Endometrium (tissue), 2 donors: ENCODE results near the gene MYG1.
"Not testable (repeated sequence)": the region's sequence is repeated elsewhere in the genome, so short reads cannot be mapped to it uniquely, and the experiment has no call there.

ENCODE experiments used
- FAIRE-seq: peaks from 2 replicates; lab custom pipeline; 2012; peaks lifted over from hg19 to GRCh38; lab: Jason Lieb, UNC
- donor health status: control.
- donor health status: control.

Gene MYG1

GRCh38 chr12:53328043-53328435 is 28.5 kb downstream of the MYG1 start:
- no peak for FAIRE-seq

DNA sequence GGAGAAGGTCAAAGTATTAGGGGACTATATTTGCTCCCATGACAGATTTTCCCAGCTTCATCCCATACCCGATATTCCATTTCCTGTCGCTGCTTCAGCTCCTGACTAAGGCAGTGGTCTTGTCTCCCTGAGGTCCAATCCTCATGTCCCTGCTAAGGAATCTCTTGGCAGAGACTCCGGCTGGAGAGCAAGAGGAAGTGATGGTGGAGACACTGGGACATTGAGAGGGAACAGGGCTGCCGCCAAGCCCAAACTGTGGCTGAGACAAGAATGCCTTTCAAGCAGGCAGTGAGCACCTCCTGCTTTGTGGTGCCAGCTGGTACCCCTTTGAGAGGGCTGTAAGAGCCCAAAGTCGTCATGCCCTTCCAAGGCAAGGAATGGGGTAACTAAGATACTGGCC is 31.2 kb downstream of the MYG1 start:
- FAIRE-seq = no peak

- not testable (repeated sequence) for FAIRE-seq
Measured at GRCh38 chr12:53332339-53332738, 32.8 kb downstream of the MYG1 start.

GRCh38 chr12:53332744-53333143 is 33.2 kb downstream of the MYG1 start:
- FAIRE-seq = no peak

DNA sequence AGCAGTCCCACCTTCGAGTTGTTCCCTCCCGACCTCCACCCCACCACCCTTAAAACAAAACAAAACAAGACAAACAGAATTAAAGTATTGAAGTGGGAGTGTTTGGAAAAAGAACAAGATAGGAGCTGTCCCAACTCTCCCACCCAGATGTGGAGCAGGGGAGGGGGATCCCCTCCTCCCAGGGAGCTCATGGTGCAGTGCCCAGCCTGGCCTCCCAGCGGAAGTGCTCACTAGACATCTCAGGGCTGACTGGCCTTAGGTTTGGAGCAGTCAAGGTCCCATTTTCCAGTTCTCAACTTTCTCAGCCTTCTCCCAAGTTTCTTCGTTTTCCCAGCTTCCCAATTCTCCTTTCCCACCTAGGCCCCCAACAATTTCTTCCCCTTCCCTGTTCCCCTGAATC is 33.8 kb downstream of the MYG1 start:
- no peak for FAIRE-seq

DNA sequence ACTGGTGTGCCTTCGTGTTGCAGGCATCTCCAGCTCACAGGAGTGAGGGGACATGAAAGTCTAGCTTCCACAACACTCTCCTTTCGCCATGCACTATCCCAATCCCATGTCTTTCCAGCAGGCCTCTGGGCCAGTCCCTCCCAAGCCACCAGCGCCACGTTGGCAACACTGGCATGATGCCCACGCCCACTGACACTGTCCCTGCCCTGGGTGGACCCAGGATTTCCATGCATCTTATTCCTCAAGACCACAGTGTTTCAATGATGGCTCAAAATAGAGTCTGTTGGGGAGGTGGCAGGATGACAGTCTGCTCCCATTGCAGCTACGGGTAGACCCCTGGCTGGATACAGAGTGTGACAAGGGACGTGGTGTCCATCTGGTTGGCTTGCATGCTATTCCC is 34.4 kb downstream of the MYG1 start:
- no peak for FAIRE-seq

DNA sequence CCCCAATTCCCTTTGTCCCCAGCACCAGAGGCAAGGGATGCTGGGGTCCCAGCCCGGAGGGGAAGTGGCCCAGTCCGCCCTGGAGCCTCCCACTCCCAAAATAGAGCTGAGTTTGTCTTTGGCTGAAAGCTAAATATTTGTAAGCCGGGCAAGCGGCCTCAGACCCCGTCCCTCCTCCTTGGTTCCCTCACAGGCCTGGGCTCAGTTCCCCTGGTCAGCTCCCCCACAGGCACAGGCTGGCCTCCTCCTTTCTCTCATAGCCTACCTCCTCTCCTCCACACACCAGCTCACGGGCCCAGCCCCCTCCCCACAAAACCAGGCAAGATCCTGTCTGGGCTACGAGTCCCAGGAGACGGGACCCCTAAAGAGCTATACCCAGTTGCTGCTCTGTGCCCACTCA is 35.3 kb downstream of the MYG1 start:
- no peak for FAIRE-seq

DNA sequence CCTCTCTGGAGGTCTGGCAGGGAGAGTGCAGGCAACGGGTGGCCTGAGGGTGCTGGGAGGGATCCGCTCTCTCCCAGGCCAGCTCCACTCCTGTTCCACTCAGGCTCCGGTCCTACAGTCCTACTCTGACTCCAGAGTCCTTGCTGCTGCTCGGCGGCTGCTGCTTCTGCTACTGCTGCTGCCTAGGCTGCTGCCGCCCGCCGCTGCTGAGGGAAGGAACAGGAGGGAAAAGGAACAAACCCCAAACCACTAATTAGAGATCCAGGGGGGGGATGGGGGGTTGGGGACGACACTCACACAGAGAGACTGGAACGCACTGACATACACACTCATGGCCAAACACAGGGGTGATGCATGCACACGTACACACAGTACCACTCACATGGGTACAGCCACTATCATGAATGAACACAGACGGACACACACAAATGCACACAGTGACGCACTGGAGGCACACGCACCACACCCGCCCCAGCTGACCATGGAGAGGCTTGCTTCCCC is 36.7 kb downstream of the MYG1 start, which contains the start of gene SP7:
Gene SP7 (minus strand): TSS at position 174 of the 501 bp plus-strand sequence. CDS start 708 bp downstream, outside the sequence.
- FAIRE-seq = no peak

DNA sequence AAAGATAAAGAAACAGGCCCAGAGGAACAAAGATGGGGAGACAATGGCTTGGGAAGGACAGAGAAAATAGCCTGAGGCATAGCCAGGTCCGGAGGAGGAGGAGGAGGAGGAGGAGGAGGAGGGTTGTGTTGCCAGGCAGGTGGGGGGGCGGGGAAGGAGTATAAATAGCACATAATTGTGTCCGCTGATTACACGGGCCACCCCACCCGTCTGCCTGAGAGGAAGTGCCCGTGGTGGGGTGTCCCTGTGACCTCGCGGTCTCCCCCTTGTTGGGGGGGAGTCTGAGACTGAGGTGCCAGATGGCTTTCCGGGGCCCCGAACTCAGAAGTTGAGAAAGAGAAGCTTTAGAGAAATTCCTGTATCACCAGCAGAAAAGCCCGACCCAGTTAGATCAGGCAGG is 38.5 kb downstream of the MYG1 start:
- FAIRE-seq = no peak

DNA sequence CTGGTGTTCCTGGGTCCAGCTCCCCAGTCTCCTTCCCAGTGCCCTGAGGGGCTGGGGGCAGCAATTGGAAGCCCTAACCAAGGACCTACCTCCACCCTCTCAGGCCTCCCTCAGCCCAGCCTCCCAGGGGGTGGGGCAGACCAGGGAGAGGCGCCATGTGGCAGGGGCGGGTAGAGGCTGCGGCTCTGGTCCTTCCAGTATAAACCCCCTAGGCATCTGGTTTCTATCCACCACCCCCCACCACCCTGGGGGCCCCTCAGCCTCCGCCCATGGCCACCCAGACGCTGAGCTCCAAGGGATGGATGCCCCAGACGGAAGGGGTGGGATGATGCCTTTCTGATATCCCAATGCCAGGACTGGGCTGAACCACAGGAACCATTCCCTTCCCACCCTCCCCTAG is 39.4 kb downstream of the MYG1 start:
- FAIRE-seq = no peak

DNA sequence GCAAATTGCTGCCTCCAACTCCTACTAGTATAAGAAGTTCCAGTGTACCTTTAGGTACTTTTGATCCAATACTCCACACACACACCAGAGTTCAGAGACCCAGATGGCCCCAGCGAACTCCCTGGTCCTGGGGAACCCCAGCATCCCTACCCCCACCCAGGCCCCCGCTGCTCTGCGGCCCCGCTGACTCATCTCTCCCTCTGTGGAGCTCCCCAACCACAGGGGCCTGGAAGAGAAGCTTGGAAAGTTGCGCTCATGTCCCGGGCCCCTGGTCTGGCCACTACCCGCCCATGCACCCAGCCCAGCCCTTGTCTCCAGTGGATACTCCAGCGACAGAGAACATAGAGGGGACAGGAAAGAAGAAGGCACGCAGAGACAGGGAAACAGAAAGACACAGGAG is 40.9 kb downstream of the MYG1 start:
- no peak for FAIRE-seq

- no peak for FAIRE-seq
Measured at GRCh38 chr12:53343449-53343848, 44.0 kb downstream of the MYG1 start.

- FAIRE-seq = no peak
Measured at GRCh38 chr12:53343969-53344368, 44.5 kb downstream of the MYG1 start.

- FAIRE-seq = no peak
Measured at GRCh38 chr12:53344487-53344823, 45.0 kb downstream of the MYG1 start.

- no peak for FAIRE-seq
Measured at GRCh38 chr12:53344824-53345485, 45.5 kb downstream of the MYG1 start.

DNA sequence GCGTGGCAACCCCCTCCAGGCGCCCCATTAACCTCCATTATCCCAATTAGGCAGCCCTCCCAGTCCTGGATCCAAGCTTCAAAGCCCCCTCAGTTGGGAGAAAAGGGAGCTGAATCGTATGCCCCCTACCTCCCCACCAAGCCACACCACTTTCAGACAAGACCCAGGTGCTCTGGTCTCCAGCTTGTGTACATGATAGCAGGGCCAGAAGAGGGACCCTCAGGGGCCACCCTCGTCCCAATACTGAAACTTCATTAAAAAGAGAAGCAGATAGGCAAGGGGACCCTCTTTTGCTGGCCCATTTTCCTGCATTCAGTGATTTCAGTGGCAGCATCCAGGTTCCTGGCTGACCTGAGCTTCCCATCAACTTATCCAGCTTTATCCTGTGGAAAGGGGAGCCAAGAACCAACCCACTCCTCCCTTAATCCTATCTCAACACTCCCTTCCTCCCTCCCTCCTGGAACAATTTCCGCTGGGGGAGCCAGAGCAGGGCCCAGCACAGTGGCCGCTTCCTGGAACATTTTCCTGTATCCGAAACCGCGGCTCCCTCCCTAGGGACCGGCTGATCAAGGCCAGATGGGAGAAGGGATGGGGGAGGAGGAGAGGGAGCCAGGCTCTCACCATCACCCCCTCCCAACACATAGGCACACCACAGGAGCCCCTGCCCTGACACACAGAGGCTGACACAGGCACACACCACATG is 46.1 kb downstream of the MYG1 start:
- FAIRE-seq = no peak

- no peak for FAIRE-seq
Measured at GRCh38 chr12:53346491-53346890, 47.0 kb downstream of the MYG1 start.

DNA sequence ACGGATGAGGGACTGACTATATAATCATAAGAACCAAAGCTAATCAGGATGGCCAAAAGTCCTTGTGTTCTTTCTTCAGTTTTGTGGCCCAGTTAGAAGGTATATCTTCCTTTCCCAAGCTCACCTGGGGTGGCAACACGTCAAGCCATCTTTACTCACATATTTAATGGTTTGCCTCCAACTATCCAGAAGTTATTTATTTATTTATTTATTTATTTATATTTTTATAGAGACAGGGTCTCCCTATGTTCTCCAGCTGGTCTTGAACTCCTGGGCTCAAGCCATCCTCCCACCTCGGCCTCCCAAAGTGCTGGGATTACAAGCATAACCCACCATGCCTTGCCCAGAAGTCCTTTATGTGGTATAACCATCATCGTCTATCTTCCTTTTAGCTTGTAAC is 48.4 kb downstream of the MYG1 start:
- no peak for FAIRE-seq

DNA sequence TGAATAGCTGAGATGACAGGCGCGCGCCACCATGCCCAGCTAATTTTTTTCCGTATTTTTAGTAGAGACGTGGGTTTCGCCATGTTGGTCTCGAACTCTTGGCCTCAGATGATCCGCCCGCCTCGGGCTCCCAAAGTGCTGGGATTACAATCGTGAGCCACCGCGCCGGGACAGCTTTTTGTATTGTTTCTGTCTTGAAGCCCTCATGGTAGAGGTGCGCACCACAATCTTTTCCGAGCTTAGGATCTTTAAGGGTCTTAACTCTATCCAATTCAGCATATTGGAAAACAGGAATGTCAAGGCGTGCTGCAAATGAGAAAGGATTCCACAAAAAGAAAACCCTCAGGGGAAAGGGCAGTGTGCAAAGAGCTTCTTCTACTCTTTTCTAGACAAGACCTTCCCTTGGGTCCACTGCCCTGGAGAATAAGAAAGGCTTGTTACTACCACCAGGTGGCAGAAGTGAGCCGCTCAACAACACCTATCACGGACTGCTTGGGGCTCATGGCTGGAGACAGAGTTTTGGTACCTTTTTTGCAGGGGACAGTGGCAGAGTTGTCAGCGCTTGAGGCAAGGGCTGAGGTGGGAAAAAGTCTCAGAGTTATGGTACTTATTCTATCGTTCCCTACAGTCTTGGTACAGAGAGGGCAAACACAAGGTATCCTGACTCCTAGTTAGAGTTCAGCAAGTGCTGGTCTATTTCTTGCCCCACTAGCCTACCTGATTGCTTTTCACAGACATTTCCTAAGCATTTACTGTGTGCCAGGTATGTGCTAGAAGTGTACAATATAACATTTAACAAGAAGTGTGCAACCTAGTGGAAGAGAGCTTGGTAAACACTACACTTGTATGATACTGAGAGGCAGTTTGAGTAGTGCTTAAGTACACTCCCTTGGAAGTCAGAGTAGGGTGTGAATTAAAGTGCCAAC is 53.1 kb downstream of the MYG1 start:
- no peak for FAIRE-seq

GRCh38 chr12:53353257-53353655 is 53.8 kb downstream of the MYG1 start:
- FAIRE-seq = no peak

DNA sequence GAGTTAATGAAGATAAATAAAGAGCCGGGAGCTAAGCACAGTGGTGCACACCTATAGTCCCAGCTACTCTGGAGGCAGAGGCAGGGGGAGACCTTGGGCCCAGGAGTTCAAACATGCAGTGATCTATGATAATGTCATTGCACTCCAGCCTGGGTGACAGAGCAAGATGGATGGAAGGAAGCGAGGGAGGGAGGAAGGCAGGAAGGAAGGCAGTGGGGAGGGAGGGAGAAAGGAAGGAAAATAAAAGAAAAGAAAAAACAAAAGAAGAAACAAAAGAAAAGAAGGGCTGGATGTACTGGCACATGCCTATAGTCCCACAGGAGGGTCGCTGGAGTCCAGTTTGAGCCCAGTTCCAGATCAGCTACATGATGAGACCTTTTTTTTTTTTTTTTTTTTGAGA is 55.6 kb downstream of the MYG1 start:
- FAIRE-seq = no peak
